GM23248 (cell line): ENCODE data around the gene ANXA9. TPM values are rescaled to one million over a fixed set of nuclear protein-coding genes. Genes with fewer than 3 reads are reported as not detected.

Experiments used
- DNase-seq: peaks from one replicate; pipeline ENCODE4 v3.0.0-alpha.2; 2015
- H2AFZ ChIP-seq: fragments of 200-600 bp; sonication (generic); 2 replicates; pipeline ENCODE4 v1.6.1; 2016; ENCODE audit warnings: antibody characterized with exemption
- H3F3A ChIP-seq: fragments of 200-600 bp; sonication (generic); 2 replicates; pipeline ENCODE4 v1.6.1; 2016; ENCODE audit warnings: mild to moderate bottlenecking, antibody characterized with exemption, mixed run types; ENCODE audit not compliant: insufficient read depth
- H3K27ac ChIP-seq: fragments of 200-600 bp; sonication (generic); 2 replicates; pipeline ENCODE4 v1.5.1; 2016; ENCODE audit warnings: mild to moderate bottlenecking
- H3K27me3 ChIP-seq: fragments of 200-600 bp; sonication (generic); replicated peaks from 2 replicates; pipeline ENCODE4 v1.6.1; 2016; ENCODE audit warnings: mild to moderate bottlenecking; ENCODE audit not compliant: insufficient read depth
- H3K36me3 ChIP-seq: fragments of 200-600 bp; sonication (generic); 2 replicates; pipeline ENCODE4 v1.6.1; 2016; ENCODE audit warnings: low read depth, mild to moderate bottlenecking
- H3K4me1 ChIP-seq: fragments of 200-600 bp; sonication (generic); 2 replicates; pipeline ENCODE4 v1.6.1; 2016; ENCODE audit warnings: mild to moderate bottlenecking; ENCODE audit not compliant: insufficient read depth
- H3K4me2 ChIP-seq: fragments of 200-600 bp; sonication (generic); one replicate; pipeline ENCODE4 v1.6.1; 2016; ENCODE audit warnings: mild to moderate bottlenecking; ENCODE audit not compliant: unreplicated experiment
- H3K4me3 ChIP-seq: fragments of 200-600 bp; sonication (generic); 2 replicates; pipeline ENCODE4 v1.5.1; 2016; ENCODE audit warnings: mild to moderate bottlenecking
- H3K79me2 ChIP-seq: fragments of 200-600 bp; sonication (generic); 2 replicates; pipeline ENCODE4 v1.6.1; 2016; ENCODE audit warnings: mild to moderate bottlenecking; ENCODE audit not compliant: insufficient read depth
- H3K9ac ChIP-seq: fragments of 200-600 bp; sonication (generic); 2 replicates; pipeline ENCODE4 v1.6.1; 2016; ENCODE audit warnings: mild to moderate bottlenecking
- H3K9me2 ChIP-seq: fragments of 200-600 bp; sonication (generic); 2 replicates; pipeline ENCODE4 v1.6.1; 2016; ENCODE audit warnings: mixed run types, mild to moderate bottlenecking, moderate library complexity; ENCODE audit not compliant: insufficient read depth
- H3K9me3 ChIP-seq: fragments of 200-600 bp; sonication (generic); one replicate; pipeline ENCODE4 v1.6.1; 2017; ENCODE audit warnings: low read depth
- H4K20me1 ChIP-seq: fragments of 200-600 bp; sonication (generic); 2 replicates; pipeline ENCODE4 v1.6.0; 2016; ENCODE audit not compliant: insufficient read depth
- EZH2 ChIP-seq: fragments of 200-600 bp; sonication (generic); IDR thresholded peaks from 2 replicates; pipeline ENCODE4 v1.6.1; 2018; ENCODE audit warnings: antibody characterized with exemption, mild to moderate bottlenecking; ENCODE audit not compliant: insufficient read depth, poor library complexity, severe bottlenecking
- EZH2phosphoT487 ChIP-seq: fragments of 200-600 bp; sonication (generic); IDR thresholded peaks from 2 replicates; pipeline ENCODE4 v1.6.1; 2018; ENCODE audit warnings: antibody characterized with exemption, moderate library complexity, mild to moderate bottlenecking, low read depth; ENCODE audit not compliant: insufficient read depth
- WGBS, 2 experiments: methylation state at CpG; one replicate each; pipeline ENCODE4 v1.1.6; 2015 to 2017; ENCODE audit warnings: low lambda C conversion rate in 2 of 2, low coverage in 1 of 2; ENCODE audit errors: missing lambda C conversion rate in 2 of 2; 5-methylcytosine and 5-hydroxymethylcytosine counted together
- in situ Hi-C: fragments of 300-500 bp; cut with MboI; formaldehyde crosslinking; loops from 2 replicates; pipeline ENCODE4 v1.15.0; 2020
- polyA plus RNA-seq: library from polyadenylated mRNA; unstranded; fragments of >200 nt; fragmentation: Nextera tagmentation; extraction: Ambion mirVana; gene quantifications from 2 replicates; pipeline ENCODE4 v1.2.1, GENCODE V29; 2016
- total RNA-seq: library from RNA; depleted of rRNA; stranded (reverse); fragments of >200 nt; shearing (Covaris generic); gene quantifications from 2 replicates; pipeline ENCODE4 v1.2.3, GENCODE V29; 2014

The ANXA9 gene
- total and polyA plus RNA-seq, 2 experiments from 2014 or later: 0.26 TPM; not detected in 1

- H3K27me3 ChIP-seq: no peaks in the 10 kb centered on the region
- peaks cover 14% of the 10 kb centered on the region for H3K4me1 ChIP-seq
- H3K9me2 ChIP-seq: no peaks in the 10 kb centered on the region
- no peaks in the 10 kb centered on the region for H3F3A ChIP-seq
- no peaks in the 10 kb centered on the region for H3K36me3 ChIP-seq
- H3K4me3 ChIP-seq: no peak overlapping the region
- H3K4me2 ChIP-seq: no peak overlapping the region
- H2AFZ ChIP-seq: no peak overlapping the region
- no peak for DNase-seq
- WGBS, 2 experiments: 82 to 83% methylated on average over 20 of the region's 20 CpGs
- no peaks in the 10 kb centered on the region for H3K9me3 ChIP-seq
- no peak overlapping the region for H3K9ac ChIP-seq
- H4K20me1 ChIP-seq: no peaks in the 10 kb centered on the region
- no peak for TF ChIP-seq EZH2
- TF ChIP-seq EZH2phosphoT487: no peak
- no peaks in the 10 kb centered on the region for H3K79me2 ChIP-seq
- in situ Hi-C loops: no loop called here
- no peak overlapping the region for H3K27ac ChIP-seq
These were observed 15.2 kb downstream of the ANXA9 start for GRCh38 chr1:150997126-150997872.

GRCh38 chr1:150997949-150998348 is 15.9 kb downstream of the ANXA9 start:
- H3K79me2 ChIP-seq: no peaks in the 10 kb centered on the region
- no peaks in the 10 kb centered on the region for H3K9me2 ChIP-seq
- no peak for DNase-seq
- no peaks in the 10 kb centered on the region for H3K9me3 ChIP-seq
- no peaks in the 10 kb centered on the region for H3K27me3 ChIP-seq
- H3K4me2 ChIP-seq: no peak overlapping the region
- no peak overlapping the region for H3K27ac ChIP-seq
- no peak overlapping the region for H2AFZ ChIP-seq
- H3K4me3 ChIP-seq: no peak overlapping the region
- no peak for TF ChIP-seq EZH2
- no peak for TF ChIP-seq EZH2phosphoT487
- H3K36me3 ChIP-seq: no peaks in the 10 kb centered on the region
- in situ Hi-C loops: no loop called here
- H4K20me1 ChIP-seq: no peaks in the 10 kb centered on the region
- H3K4me1 ChIP-seq: peaks cover 14% of the 10 kb centered on the region
- 52 to 53% methylated on average over 5 of the region's 5 CpGs for WGBS, 2 experiments
- no peak overlapping the region for H3K9ac ChIP-seq
- no peaks in the 10 kb centered on the region for H3F3A ChIP-seq

GRCh38 chr1:150999051-150999674 is 17.1 kb downstream of the ANXA9 start:
- Histone ChIP-seq H2AFZ (no peak overlapping the region), H3K79me2 (0 out of 2 replicates have a peak, but pooled peaks cover 2% of the 10 kb centered on the region), H3K9me2 (no peaks in the 10 kb centered on the region), H3K4me1 (peaks cover 14% of the 10 kb centered on the region), H4K20me1 (no peaks in the 10 kb centered on the region), H3K4me3 (no peak overlapping the region), H3K9ac (no peak overlapping the region), H3K4me2 (no peak overlapping the region), H3F3A (no peaks in the 10 kb centered on the region), H3K36me3 (no peaks in the 10 kb centered on the region), H3K27me3 (no peaks in the 10 kb centered on the region), H3K27ac (no peak overlapping the region), H3K9me3 (no peaks in the 10 kb centered on the region)
- no peak for TF ChIP-seq EZH2
- no peak for TF ChIP-seq EZH2phosphoT487
- WGBS, 2 experiments: 73 to 76% methylated on average over 17 of the region's 17 CpGs
- DNase-seq: peak; percentile 61
- in situ Hi-C loops: no loop called here

GRCh38 chr1:150999926-151000325 is 17.8 kb downstream of the ANXA9 start:
- WGBS, 2 experiments: 90 to 97% methylated on average over 2 of the region's 2 CpGs
- Histone ChIP-seq H3F3A (no peaks in the 10 kb centered on the region), H3K4me3 (no peak overlapping the region), H3K4me1 (peaks cover 16% of the 10 kb centered on the region), H3K4me2 (no peak overlapping the region), H3K79me2 (peaks cover 6% of the 10 kb centered on the region; the same call in 1 of the 2 replicates), H3K9me2 (no peaks in the 10 kb centered on the region), H3K27me3 (no peaks in the 10 kb centered on the region), H2AFZ (no peak overlapping the region), H3K9me3 (no peaks in the 10 kb centered on the region), H3K27ac (no peak overlapping the region), H3K36me3 (no peaks in the 10 kb centered on the region), H3K9ac (no peak overlapping the region), H4K20me1 (no peaks in the 10 kb centered on the region)
- in situ Hi-C loops: no loop called here
- DNase-seq: no peak
- TF ChIP-seq EZH2phosphoT487 (no peak), EZH2 (no peak)
